ENCODE measurements around the gene TMEM62. TPM values are rescaled to one million over a fixed set of nuclear protein-coding genes. Genes with fewer than 3 reads are reported as not detected.

TMEM62 gene
- polyA plus RNA-seq, 3 donors, result 10.5 to 11.3 (median 10.8) TPM

- Histone ChIP-seq H4K20me1 (ENCODE audit: insufficient read depth, low read length) (no peaks in the 10 kb centered on the region), H3K4me2 (replicated peaks; ENCODE audit: extremely low read depth, low read length, poor library complexity, severe bottlenecking) (no peak overlapping the region), H3K36me3 (replicated peaks in 1 of 2; ENCODE audit: control insufficient read depth in 1 of 2, insufficient read depth in 2 of 2, low read length in 2 of 2) (no peaks in the 10 kb centered on the region), H3K27ac (ENCODE audit: low read depth in 1 of 2, low read length in 2 of 2) (no peak overlapping the region), H3K4me3 (replicated peaks in 1 of 3; ENCODE audit: low read depth in 2 of 3, low read length in 3 of 3) (no peak overlapping the region), H2AFZ (ENCODE audit: insufficient read depth, low read depth, low read length, poor library complexity, severe bottlenecking) (no peak overlapping the region), H3K9ac (ENCODE audit: insufficient read depth, low read length, poor library complexity, severe bottlenecking) (no peak overlapping the region), H3K27me3 (ENCODE audit: control insufficient read depth in 2 of 2, insufficient read depth in 2 of 2, low read length in 2 of 2) (no peaks in the 10 kb centered on the region), H3K4me1 (ENCODE audit: control insufficient read depth in 1 of 2, insufficient read depth in 2 of 2, low read length in 2 of 2) (no peaks in the 10 kb centered on the region), H3K9me3 (replicated peaks in 1 of 2; ENCODE audit: control insufficient read depth in 1 of 2, insufficient read depth in 1 of 2, low read length in 2 of 2) (no peaks in the 10 kb centered on the region), H3K79me2 (ENCODE audit: insufficient read depth, low read length) (no peaks in the 10 kb centered on the region)
- no peak for DNase-seq
- no peak for TF ChIP-seq CTCF (IDR thresholded peaks at IDR 0.05)
- H3K4me1 Mint-ChIP-seq, result peaks cover 5% of the 10 kb centered on the region
- intact Hi-C loops (cut with micrococcal nuclease), result no loop called here
- H3K4me3 Mint-ChIP-seq, result peak overlapping the region in 1 of 2 donors; percentile 1
- peaks cover 11 to 21% (median 12%) of the 10 kb centered on the region in 3 donors for H3K27me3 Mint-ChIP-seq (ENCODE audit: low read depth in 3 of 3)
- peaks cover 0 to 6% (median 4%) of the 10 kb centered on the region in 7 donors for H3K9me3 Mint-ChIP-seq
- 100% methylated on average over 2 of the region's 8 CpGs for WGBS (ENCODE audit: insufficient coverage)
- H3K36me3 Mint-ChIP-seq, result no peaks in the 10 kb centered on the region
- no peak overlapping the region for H3K27ac Mint-ChIP-seq
Observed at GRCh38 chr15:43212299-43212698, 78.9 kb downstream of the TMEM62 start.

GRCh38 chr15:43212951-43213350, 79.6 kb downstream of the TMEM62 start:
- H3K27me3 Mint-ChIP-seq (ENCODE audit: low read depth in 3 of 3), result peaks cover 11 to 18% (median 12%) of the 10 kb centered on the region in 3 donors
- H2AFZ ChIP-seq (ENCODE audit: insufficient read depth, low read depth, low read length, poor library complexity, severe bottlenecking), result no peak overlapping the region
- H3K79me2 ChIP-seq (ENCODE audit: insufficient read depth, low read length), result no peaks in the 10 kb centered on the region
- H3K4me3 ChIP-seq (replicated peaks in 1 of 3; ENCODE audit: low read depth in 2 of 3, low read length in 3 of 3), result no peak overlapping the region
- DNase-seq, result no peak
- no peak overlapping the region for H3K9ac ChIP-seq (ENCODE audit: insufficient read depth, low read length, poor library complexity, severe bottlenecking)
- TF ChIP-seq CTCF (IDR thresholded peaks at IDR 0.05), result no peak
- intact Hi-C loops (cut with micrococcal nuclease), result no loop called here
- no peak overlapping the region for H3K27ac Mint-ChIP-seq
- H3K9me3 Mint-ChIP-seq, result peaks cover 0 to 7% (median 4%) of the 10 kb centered on the region in 7 donors
- no peak overlapping the region for H3K4me2 ChIP-seq (replicated peaks; ENCODE audit: extremely low read depth, low read length, poor library complexity, severe bottlenecking)
- H3K36me3 ChIP-seq (replicated peaks in 1 of 2; ENCODE audit: control insufficient read depth in 1 of 2, insufficient read depth in 2 of 2, low read length in 2 of 2), result no peaks in the 10 kb centered on the region
- H3K4me1 ChIP-seq (ENCODE audit: control insufficient read depth in 1 of 2, insufficient read depth in 2 of 2, low read length in 2 of 2), result no peaks in the 10 kb centered on the region
- no peak overlapping the region for H3K27ac ChIP-seq (ENCODE audit: low read depth in 1 of 2, low read length in 2 of 2)
- no peaks in the 10 kb centered on the region for H3K36me3 Mint-ChIP-seq
- H4K20me1 ChIP-seq (ENCODE audit: insufficient read depth, low read length), result no peaks in the 10 kb centered on the region
- no peaks in the 10 kb centered on the region for H3K27me3 ChIP-seq (ENCODE audit: control insufficient read depth in 2 of 2, insufficient read depth in 2 of 2, low read length in 2 of 2)
- H3K4me3 Mint-ChIP-seq, result no peak overlapping the region
- H3K9me3 ChIP-seq (replicated peaks in 1 of 2; ENCODE audit: control insufficient read depth in 1 of 2, insufficient read depth in 1 of 2, low read length in 2 of 2), result no peaks in the 10 kb centered on the region
- H3K4me1 Mint-ChIP-seq, result peaks cover 5% of the 10 kb centered on the region
